Astrocyte of the hippocampus (primary cell): ENCODE results near the gene CDH4.

Experiments used
- DNase-seq: peaks from one replicate; pipeline ENCODE4 v3.0.0; 2011; ENCODE audit warnings: low read depth, low spot score

Gene CDH4

DNA sequence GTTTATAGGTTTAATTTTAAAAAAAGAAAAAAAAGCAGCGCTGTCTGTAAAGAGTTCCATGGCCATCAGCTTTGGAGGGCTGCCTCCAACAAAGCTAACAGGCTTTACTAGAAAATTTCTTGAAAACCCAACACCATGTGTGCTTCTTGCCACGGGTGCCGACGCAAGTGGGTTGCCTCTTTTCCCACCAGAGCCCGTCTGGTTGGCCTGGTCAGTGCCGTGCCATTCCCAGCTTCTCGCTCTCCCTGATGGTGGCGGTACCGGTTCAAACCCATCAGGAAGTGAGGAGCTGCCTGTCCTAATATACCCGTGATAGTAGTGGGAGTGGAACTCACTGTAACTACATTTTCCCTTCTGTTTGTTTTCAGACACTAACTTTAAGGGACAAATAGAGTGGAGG lies 73.7 kb downstream of the CDH4 start:
- no peak for DNase-seq

DNA sequence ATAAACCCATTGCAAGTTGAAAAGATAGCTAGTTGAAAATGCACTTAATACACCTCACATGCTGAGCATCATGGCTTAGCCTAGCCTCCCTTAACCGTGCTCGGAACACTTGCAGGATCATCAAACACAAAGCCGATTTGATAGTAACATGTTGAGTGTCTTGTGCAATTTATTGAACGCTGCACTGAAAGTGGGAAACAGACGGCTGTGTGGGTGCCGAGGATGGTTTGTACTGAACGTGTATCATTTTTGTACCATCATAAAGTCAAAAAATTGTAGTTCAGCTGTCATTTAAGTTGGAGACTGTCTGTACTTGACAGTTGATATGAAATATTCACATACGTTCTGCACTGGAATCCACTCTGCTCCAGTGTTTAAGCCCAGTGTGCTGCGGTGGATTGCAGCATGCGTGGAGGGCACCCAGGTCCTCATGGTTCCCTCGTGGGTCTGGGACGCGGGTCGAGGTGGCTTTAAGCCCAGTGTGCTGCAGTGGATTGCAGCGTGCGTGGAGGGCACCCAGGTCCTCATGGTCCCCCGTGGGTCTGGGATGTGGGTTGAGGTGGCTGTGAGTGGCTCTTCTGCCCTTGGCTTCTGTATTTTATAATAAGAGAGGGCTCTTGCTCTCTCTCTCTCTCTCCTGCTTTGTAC lies 77.0 kb downstream of the CDH4 start:
- DNase-seq, result no peak

DNA sequence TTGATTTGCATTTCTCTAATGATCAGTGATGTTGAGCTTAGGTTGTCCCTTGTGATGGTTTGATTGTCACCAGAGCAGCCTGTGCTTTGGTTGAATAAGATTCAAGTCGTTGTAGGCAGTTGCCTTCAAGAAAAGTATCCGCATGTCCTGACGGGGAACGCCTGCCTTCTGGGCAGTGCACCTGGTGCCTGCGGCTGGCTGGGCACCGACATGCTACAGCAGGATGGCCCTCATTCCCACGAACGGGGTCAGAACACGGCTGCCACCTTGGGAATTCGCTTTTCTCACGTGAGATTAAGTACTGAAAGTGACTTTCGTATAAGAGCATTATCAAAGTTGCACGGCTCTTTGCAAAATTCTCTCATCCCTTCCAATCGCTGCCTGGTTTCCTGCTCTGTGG lies 78.4 kb downstream of the CDH4 start:
- no peak for DNase-seq

DNA sequence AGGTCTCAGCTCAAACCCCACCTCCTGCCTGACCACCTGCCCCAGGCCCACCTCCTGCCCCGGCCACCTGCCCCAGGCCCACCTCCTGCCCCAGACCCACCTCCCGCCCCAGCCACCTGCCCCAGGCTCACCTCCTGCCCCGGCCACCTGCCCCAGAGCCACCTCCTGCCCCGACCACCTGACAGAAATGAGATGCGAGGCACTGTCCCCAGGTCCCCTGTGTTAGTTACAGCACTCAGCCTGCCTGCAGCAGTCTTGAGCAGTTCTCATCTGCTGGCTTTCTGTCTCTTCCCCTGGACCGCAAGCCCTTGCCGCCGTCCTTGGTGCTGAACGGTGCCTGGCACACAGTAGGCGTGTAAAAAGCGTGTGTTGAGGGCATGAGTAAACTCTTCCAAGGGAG lies 79.5 kb downstream of the CDH4 start:
- peak; percentile 14 for DNase-seq

DNA sequence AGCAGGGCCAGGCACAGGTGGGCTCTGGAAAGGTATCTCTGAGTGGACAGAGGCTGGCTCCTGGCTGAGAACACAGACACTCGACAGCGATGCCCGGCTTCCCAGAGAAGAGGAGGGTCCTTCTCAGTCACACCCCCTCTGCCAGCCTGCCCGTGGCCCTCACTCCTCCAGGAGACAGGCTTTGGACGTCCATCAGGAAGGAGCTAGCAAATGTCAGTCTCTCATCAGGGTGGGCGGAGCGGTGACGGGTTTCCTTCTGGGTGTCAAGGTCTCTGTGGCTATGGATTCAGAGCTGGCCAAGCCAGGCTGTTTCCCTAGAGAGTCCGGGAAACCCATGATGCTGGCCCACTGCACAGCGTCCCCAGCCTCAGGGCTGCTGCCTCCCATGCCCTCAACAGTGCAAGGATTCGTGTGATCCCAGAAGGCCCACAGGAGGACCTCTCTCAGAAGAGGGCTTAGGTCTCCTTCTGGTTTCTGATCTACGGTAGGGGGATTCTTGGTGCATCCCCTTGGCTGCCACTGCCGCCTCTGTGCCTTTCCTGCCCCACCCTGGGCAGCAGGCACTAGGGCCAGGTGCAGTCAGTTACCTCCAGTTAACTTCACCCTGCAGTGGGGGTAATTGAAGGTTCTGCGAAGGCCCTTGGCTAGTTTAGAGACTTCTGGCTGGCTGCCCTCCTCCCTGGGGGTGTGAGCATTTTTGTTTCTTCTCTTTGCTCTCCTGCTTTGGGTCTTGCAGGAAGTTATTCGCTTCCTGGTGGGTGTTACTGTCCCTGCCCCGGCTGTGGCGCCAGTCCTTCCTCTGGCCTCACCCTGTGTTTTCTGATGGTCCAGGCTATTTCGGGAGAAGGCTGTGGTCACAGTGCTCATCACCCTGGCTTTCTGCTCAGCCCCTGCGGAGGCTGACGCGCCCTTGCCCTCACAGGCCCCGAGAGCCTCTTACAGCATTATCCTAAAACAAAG lies 80.2 kb downstream of the CDH4 start:
- DNase-seq, result peak; percentile 23

DNA sequence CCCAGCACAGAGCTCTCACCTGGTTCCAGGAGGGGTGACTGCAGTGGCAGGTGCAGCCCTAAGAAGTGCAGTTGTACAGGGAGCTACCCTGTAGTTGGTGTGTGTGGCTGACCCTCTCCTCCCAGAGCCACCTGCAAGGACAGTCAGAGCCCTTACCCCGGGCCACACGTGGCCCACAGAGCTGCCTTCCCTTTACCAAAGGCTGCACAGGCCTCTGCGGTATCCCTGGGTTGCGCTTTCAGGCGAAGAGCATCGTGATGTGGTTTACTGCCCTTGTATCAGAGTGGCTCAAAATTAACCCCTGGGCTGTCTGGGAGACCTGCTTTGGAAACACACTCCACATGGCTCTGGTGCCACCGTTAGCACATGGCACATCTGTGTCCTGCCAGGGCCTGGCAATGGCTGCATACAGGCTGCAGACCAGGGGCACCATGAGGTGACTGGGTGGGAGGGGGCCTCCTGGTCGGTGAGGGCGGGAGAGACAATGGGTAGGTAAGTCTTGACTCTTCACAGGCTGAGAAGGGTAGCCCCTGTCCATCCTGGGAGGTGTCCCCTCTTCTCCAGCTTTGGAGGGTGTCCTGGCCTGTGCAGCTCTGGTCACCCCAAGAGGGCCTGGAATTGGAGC lies 81.5 kb downstream of the CDH4 start:
- no peak for DNase-seq

DNA sequence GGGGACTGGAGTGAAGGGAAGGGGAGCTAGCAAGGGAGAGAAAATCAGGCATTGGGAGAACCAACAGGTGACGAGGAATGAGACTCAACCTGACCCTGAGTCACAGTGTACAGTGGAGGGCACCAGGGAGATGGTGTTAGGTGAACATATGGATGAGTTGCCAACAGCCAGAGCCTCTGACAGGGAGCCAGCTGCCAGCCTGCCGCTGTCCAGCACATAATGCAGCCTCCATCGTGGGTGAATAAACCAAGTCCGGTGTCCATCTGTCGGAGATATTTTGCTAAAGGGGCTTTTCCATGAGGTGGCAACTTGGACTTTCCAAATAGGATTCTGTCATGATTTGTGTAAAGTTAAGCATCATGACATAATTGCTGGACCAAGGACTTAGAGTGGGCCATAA lies 88.1 kb downstream of the CDH4 start:
- peak; percentile 19 for DNase-seq

DNA sequence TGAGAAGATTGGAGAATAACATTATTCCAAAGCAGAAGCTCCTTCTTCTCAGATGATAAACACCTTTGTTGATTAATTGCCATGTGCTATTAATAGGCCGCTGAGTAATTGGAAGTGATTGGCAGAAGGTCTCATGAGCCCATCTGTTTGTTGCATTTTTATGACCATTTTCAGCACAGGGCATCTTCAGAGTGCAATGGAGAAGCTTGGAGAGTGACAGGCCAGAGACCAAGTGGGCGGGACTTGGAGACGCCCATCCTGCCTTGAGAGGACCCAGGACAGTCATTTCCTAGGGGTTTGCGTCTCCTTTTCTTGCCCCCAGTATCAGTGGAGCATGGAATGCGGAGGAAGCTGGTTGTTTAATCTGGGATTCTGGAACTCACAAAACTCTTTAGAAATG lies 89.5 kb downstream of the CDH4 start:
- no peak for DNase-seq

DNA sequence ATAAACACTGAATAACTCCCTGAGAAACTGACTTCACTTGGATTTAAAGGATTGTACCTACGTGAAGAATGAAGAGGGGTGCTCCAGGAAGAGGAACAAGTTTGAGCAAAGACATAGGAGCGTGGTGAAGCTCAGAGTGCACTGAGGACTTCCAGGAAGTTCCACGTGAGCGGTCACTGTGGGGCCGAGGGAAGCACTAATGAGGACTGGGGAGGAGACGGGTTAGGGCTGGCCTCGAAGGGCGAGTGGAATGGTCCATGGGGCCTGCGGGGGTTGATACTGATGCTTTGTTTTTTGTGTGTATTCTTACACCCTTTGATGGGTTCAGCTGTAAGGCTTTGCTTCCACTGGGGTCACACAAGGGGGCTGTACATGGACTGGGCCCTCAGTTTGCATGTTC lies 91.9 kb downstream of the CDH4 start:
- no peak for DNase-seq

DNA sequence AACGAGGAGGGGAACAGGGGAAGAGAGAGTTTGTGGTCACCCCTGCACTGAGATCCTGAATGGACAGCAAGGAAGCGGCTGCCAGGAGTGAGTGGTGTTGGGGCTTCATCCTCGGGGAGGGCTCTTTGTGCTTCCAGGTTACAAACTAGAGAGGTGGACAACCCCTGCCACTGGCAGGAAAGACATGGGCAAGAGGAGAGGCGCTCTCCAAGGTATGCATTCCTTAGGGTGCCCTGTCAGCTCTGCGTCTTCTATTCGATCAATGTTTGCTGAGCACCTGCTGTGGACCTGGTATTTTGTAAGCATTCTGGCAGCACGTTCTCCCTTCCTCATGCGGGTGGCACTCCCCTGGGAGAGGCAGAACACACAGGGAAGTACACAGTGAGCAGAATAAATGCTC lies 93.6 kb downstream of the CDH4 start:
- no peak for DNase-seq

DNA sequence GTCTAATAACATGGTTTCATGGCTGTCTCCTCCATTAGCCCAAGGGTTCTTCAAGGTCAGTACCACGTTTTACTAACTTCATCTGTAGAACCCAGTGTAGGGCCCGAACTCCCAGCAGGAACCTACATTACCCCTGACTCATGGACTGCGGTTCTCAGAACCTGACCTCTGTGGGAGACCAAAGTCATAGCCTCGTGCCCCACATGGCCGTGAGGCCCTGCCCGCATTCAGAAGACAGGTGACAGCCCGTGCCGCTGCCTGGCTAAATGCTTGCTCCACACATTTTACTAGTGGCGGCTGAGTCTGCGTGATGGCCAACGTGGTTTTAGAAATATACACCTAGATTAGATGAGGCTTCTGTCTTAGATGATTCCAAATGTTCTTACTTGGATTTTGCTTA lies 94.9 kb downstream of the CDH4 start:
- no peak for DNase-seq

DNA sequence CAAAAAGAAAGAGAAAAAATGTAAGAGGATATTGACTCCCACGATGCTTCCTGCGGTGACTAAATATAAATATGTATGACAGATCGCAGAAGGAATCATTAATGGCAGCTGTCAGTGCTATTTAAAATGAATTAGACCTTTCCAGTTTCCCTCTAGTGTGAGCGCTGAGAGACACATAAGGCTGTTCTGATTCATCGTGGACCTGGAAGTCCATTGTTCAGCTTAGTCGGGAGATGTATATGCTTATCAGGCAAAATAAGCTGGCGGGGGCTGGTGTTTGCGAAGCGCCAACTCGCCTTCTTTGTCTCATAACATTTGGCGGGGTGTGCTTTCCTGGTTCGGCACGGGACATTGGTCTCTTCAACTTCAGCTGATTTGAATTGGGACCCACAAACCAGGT lies 95.4 kb downstream of the CDH4 start:
- no peak for DNase-seq

DNA sequence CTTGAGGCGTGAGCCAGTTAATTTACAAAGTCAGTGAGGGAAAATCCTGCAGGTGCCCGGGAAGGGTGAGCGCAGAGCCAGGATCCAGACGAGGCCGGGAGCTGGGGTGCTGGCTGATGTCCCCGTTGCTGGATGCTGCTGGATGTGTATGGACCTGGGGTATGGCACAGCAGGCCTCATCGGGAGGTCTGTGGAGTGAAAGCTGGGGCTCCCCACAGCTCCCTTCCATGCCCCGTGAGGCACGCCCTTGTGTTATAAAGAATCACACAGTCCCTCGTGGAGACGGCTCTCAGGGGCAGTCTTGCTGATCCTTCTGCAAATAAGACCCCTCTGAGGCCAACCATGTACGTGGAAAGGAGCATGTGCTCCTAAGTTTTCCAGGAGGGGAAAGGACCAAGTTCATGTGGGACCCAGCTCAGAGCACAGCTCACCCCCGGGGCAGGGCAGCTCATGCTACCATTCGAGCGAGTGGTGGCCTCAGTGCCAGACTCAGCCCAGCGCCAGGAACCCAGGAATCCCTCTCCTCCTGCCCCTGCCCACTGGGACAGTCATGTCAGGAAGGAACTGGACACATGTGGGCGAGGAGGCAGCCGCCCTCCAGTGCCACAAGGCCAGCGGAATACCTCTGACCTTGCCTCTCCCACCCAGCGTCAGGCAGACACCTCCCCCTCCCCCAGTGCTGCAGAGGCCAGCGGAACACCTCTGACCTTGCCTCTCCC lies 97.5 kb downstream of the CDH4 start:
- DNase-seq, result no peak

DNA sequence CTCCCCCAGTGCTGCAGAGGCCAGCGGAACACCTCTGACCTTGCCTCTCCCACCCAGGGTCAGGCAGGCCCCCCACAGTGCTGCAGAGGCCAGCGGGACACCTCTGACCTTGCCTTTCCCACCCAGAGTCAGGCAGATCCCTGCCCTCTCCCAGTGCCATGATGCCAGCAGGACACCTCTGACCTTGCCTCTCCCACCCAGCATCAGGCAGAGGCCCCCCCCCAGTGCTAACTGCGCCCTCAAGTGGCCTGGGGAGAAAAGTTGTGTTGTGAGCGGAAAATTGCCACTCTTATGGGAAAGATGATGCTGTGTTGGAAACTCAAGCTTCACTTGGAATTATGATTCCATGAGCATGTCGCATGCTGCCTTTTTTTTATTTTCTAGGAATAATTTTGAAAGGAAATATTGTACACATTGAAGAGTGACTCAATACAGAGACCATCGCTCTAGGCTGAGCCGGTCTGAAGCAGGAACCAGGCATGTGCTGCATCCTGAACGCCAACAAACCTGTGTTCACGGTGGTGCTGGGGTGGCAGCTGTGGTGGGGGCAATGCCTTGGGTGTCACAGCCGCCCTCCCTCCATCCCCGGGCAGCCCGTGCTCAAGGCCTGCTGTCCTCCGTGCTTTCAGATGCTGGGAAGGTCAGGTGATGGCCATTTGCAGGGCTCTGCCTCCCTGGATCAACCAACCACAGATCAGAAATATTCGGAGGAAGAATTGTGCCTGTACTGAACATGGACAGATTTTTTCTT lies 98.6 kb downstream of the CDH4 start:
- DNase-seq, result no peak

DNA sequence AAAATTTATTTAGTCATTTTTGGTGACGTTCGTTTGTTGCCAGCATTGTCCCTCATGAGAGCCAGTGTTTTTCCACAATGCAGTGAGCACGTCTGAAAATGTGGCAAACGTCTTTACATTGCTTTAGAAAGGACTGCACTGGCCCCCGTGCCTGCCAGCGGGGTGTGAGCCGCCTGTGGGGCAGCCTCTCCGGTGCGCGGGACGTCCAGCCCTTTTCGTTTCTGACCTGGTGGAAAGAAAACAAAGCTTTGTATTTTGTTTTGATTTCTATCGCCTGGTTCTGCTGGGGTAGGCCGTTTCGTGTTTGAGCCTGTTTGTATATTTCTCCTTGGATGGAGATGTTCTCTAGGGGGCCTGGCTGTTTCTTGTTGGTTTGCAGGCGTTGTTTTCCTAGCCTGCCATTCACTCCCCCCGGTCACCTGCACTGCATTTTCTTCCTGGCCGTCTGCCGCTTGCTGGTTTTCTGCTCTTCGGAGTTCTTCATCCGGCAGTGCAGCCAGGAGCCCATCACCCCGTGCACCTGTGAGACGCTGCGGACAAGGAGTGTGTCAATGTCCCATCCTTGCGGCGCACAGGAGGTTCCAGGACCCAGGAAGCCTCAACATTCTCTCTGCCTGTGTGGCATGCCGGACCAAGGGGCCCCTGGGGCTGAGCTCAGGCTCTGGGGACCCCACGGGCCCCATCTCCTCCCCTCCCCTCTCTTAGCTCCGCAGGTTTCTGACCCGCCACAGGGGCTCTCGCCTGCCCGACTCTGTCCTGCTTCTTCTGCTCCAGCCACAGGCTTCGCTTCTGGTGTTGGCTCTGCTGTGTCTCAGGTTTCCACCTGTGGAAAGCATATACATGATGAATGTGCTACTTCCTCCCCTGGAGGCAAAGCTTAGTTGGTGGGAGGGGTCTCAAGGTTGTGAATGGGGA lies 100.5 kb downstream of the CDH4 start:
- peak; percentile 35 for DNase-seq

DNA sequence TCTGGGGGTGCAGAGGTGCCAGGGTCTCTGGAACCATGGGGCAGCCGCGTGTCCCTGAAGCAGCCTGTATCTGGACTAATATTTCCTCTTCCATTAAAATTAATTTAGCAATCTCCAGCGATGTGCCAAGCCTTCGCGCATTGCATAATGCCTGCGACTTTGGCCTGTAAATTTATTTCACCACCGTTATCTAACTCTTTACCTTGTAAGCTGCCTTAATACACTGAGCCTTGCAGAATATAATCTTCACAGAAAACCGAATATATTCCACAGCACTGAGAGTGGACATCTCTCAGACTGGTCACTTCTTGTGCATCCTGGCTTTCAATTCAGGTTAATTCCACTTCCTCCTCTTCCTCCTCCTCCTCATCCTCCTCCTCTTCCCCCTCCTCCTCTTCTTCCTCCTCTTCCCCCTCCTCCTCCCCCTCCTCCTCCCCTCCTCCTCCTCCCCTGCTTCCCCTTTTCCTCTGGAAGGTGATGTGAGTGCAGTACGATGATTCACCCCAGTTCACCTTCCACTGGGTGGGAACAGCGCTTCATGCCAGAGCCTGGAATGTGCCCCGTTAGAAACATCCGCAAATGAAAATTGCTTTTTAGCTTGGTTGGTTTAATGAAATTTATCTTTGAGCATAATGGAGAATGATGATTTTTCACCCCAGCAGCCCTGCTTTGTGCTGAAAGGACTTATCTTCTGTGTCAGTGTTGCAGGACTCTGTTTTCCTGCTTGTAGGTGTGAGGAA lies 101.4 kb downstream of the CDH4 start:
- peak; percentile 69 for DNase-seq

DNA sequence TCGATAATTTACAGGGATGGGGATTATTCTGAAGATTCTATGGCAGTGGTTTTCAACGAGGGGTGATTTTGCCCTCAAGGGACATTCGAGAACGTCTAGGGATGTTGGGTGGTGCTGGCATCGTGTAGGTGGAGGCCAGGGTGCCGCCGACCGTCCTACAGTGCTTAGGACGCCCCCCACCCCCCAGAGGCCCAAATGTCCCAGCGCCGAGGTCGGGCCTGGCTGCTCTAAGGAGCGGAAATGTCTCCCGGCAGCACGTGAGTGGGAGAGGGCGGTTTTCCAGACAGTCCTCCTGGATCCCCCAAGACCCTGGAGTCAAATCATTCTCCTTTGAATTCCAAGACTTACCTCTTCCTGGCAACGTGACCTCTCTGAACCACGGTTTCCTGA lies 101.9 kb downstream of the CDH4 start:
- DNase-seq, result no peak

DNA sequence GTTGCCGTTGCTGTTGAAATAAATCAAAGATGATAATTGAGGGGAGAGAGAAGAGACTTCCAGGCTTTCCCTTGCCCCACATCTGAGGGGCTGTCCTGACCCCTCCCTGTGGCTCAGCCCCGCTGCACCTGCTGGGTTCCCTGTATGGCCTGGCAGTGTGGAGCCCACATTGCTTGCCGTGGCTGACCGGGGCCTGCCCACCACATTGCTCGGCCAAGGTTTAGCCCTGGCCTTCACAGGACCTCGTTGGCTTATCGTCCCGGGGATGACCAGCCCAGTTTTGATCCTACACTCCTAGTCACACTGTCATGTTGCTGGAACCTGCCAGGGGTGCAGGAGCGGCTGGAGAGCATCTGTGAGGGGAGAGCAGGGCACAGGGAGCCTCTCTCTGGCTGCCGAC lies 102.4 kb downstream of the CDH4 start:
- DNase-seq, result no peak

DNA sequence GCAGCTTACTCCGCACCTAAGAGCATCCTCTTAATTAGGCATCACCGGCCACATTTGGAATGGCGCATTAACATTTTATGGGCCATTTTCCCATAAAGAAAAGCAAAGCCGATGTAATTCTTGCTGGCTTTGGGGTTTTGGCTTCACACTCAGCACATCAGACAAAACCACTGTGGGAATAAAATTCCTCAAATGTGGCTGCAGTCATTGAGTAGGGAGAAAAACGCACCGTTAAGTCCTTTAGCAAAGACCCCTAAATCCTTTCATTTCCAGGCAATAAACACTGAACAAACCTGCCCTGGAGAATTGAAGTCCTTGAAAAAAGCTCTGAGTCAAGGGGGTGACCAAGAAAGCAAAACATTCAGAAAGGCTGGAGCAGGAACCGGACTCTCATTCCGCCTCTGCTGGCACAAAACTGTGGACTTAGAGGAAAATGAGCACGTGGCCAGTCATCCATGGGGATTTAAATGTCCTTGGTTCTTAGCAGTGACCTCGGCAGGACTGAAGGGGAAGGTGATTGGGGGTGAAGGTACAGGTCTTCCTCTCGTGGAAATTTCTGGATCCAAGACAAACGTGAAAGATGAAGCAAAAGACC lies 102.9 kb downstream of the CDH4 start:
- peak; percentile 64 for DNase-seq
